Nephron (organoid): Measurements from ENCODE around the gene PI4K2B.

Experiments used
- H3K27ac Mint-ChIP-seq, 3 experiments: 2 replicates each; pipeline ENCODE4 v1.8.0; 2020; ENCODE audit warnings: mixed read lengths in 3 of 3, mild to moderate bottlenecking in 2 of 3, moderate library complexity in 1 of 3
- H3K27me3 Mint-ChIP-seq: 2 replicates; pipeline ENCODE4 v1.8.0; 2021; ENCODE audit warnings: low read depth, mild to moderate bottlenecking, moderate library complexity, mixed read lengths
- H3K36me3 Mint-ChIP-seq: 2 replicates; pipeline ENCODE4 v1.8.0; 2020; ENCODE audit warnings: low read depth, mixed read lengths
- H3K4me1 Mint-ChIP-seq: 2 replicates; pipeline ENCODE4 v1.8.0; 2020; ENCODE audit warnings: mixed read lengths
- H3K4me3 Mint-ChIP-seq, 3 experiments: 2 replicates each; pipeline ENCODE4 v1.8.0; 2020; ENCODE audit warnings: mild to moderate bottlenecking in 3 of 3, mixed read lengths in 3 of 3, moderate library complexity in 2 of 3
- H3K9me3 Mint-ChIP-seq: 2 replicates; pipeline ENCODE4 v1.8.0; 2020; ENCODE audit warnings: mixed read lengths
- CTCF ChIP-seq, 3 experiments: fragments of 200-600 bp; sonication (generic); IDR thresholded peaks; one replicate each; pipeline ENCODE4 v1.5.0; 2021; ENCODE audit warnings: antibody characterized with exemption in 3 of 3; ENCODE audit not compliant: unreplicated experiment in 3 of 3

PI4K2B gene

GRCh38 chr4:25308306-25308705 is 74.5 kb downstream of the PI4K2B start:
- H3K9me3 Mint-ChIP-seq: no peaks in the 10 kb centered on the region
- H3K27me3 Mint-ChIP-seq: peaks cover 5% of the 10 kb centered on the region
- H3K4me1 Mint-ChIP-seq: no peaks in the 10 kb centered on the region
- H3K36me3 Mint-ChIP-seq: no peaks in the 10 kb centered on the region
- no peak overlapping the region for H3K4me3 Mint-ChIP-seq
- TF ChIP-seq CTCF (IDR thresholded peaks at IDR 0.05; ENCODE audit: unreplicated experiment in 3 of 3): no peak
- H3K27ac Mint-ChIP-seq: no peak overlapping the region

DNA sequence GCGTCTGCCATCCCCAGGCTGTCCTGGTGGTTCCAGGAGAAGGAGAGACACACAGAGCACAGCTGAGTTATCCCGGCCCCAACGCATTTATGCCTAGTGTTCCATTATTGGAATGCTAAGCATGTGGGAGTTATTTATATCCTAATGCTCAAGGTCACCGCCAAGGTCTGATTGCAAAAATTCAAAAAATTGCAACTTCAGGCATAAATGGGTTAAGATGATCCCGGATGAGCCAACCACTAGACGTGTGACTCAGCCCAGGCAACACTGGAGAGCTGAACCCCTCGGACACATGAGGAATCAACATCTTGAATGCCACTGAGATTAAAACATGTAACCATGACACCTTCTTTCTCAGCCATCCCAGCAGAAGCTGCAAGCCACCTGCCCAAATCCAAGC is 74.9 kb downstream of the PI4K2B start:
- Mint-ChIP-seq H3K4me1 (peaks cover 4% of the 10 kb centered on the region), H3K27ac (no peak overlapping the region), H3K9me3 (no peaks in the 10 kb centered on the region), H3K27me3 (peaks cover 5% of the 10 kb centered on the region), H3K4me3 (no peak overlapping the region), H3K36me3 (no peaks in the 10 kb centered on the region)
- no peak for TF ChIP-seq CTCF (IDR thresholded peaks at IDR 0.05; ENCODE audit: unreplicated experiment in 3 of 3)

GRCh38 chr4:25310066-25310802 is 76.4 kb downstream of the PI4K2B start:
- no peak for TF ChIP-seq CTCF (IDR thresholded peaks at IDR 0.05; ENCODE audit: unreplicated experiment in 3 of 3)
- Mint-ChIP-seq H3K27ac (no peak overlapping the region), H3K4me1 (peaks cover 6% of the 10 kb centered on the region), H3K27me3 (peaks cover 5% of the 10 kb centered on the region), H3K36me3 (no peaks in the 10 kb centered on the region), H3K9me3 (no peaks in the 10 kb centered on the region), H3K4me3 (peak overlapping the region in 2 of 3 experiments; percentile 9 to 39)

- H3K36me3 Mint-ChIP-seq: peaks cover 5% of the 10 kb centered on the region
Observed at GRCh38 chr4:25310803-25311166, 77.0 kb downstream of the PI4K2B start.

DNA sequence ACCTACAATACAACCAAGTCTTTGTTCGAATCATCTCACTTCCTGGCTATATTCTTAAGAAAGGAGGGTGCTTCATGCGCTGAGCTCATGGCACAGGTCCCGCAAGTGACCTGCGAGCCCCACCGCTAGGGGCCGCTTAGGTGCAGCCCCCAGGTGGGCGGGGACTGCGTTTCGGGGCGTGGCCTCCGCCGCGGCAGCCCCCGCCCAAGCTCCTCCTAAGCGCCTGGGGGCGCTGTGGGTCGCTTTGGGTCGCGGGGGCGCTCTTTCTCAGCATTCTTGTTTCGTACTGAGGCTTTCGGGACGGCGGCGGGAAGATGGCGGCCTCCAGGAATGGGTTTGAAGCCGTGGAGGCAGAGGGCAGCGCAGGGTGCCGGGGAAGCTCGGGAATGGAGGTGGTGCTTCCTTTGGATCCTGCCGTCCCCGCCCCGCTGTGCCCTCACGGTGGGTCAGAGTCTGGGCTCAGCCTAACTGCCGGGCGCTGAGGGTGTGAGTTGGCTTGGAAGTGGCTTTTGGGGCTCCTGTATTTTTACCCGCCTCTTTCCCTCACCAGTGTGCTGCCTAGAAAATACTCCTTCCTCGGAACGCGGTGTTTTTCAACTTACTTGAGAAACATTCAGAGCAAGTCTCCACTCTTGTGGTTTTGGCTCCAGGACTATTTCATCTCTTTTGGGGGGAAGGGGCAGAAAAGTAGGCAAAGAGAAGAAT is 78.8 kb downstream of the PI4K2B start, which contains the start of gene ZCCHC4:
TSS of gene ZCCHC4 (plus strand) at position 279 of the 705 bp plus-strand sequence. CDS start at position 315, 36 bp downstream.
- H3K27ac Mint-ChIP-seq: peak within 1 kb of the TSS; percentile 91 to 99 (median 99)
- H3K27me3 Mint-ChIP-seq: peaks cover 4% of the 10 kb centered on the region
- peak; percentile 99 to 100 (median 100) for TF ChIP-seq CTCF (IDR thresholded peaks at IDR 0.05; ENCODE audit: unreplicated experiment in 3 of 3)
- no peaks in the 10 kb centered on the region for H3K9me3 Mint-ChIP-seq
- H3K36me3 Mint-ChIP-seq: peaks cover 17% of the 10 kb centered on the region
- H3K4me1 Mint-ChIP-seq: peaks cover 6% of the 10 kb centered on the region
- H3K4me3 Mint-ChIP-seq: peak within 1 kb of the TSS; percentile 99 to 100 (median 99)

More at GRCh38 chr4:25310803-25311166, 77.0 kb downstream of the PI4K2B start:
- Mint-ChIP-seq H3K4me1 (peaks cover 6% of the 10 kb centered on the region), H3K27ac (no peak overlapping the region), H3K9me3 (no peaks in the 10 kb centered on the region), H3K27me3 (peaks cover 5% of the 10 kb centered on the region), H3K4me3 (peak overlapping the region in 2 of 3 experiments; percentile 9 to 39)
- no peak for TF ChIP-seq CTCF (IDR thresholded peaks at IDR 0.05; ENCODE audit: unreplicated experiment in 3 of 3)
